Stimulated activated CD8-positive, alpha-beta memory T cell treated with anti-CD3 and anti-CD28 coated beads, Interleukin-4, amount 100 ng/mL, for 24 hours (primary cell): ENCODE measurements around the gene ZBTB38.

ENCODE experiments used
- DNase-seq: peaks from one replicate; pipeline ENCODE4 v3.0.0-alpha.2; 2020; ENCODE audit warnings: low read depth

ZBTB38 gene, protein sequence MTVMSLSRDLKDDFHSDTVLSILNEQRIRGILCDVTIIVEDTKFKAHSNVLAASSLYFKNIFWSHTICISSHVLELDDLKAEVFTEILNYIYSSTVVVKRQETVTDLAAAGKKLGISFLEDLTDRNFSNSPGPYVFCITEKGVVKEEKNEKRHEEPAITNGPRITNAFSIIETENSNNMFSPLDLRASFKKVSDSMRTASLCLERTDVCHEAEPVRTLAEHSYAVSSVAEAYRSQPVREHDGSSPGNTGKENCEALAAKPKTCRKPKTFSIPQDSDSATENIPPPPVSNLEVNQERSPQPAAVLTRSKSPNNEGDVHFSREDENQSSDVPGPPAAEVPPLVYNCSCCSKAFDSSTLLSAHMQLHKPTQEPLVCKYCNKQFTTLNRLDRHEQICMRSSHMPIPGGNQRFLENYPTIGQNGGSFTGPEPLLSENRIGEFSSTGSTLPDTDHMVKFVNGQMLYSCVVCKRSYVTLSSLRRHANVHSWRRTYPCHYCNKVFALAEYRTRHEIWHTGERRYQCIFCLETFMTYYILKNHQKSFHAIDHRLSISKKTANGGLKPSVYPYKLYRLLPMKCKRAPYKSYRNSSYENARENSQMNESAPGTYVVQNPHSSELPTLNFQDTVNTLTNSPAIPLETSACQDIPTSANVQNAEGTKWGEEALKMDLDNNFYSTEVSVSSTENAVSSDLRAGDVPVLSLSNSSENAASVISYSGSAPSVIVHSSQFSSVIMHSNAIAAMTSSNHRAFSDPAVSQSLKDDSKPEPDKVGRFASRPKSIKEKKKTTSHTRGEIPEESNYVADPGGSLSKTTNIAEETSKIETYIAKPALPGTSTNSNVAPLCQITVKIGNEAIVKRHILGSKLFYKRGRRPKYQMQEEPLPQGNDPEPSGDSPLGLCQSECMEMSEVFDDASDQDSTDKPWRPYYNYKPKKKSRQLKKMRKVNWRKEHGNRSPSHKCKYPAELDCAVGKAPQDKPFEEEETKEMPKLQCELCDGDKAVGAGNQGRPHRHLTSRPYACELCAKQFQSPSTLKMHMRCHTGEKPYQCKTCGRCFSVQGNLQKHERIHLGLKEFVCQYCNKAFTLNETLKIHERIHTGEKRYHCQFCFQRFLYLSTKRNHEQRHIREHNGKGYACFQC (N-terminal part only)

DNA sequence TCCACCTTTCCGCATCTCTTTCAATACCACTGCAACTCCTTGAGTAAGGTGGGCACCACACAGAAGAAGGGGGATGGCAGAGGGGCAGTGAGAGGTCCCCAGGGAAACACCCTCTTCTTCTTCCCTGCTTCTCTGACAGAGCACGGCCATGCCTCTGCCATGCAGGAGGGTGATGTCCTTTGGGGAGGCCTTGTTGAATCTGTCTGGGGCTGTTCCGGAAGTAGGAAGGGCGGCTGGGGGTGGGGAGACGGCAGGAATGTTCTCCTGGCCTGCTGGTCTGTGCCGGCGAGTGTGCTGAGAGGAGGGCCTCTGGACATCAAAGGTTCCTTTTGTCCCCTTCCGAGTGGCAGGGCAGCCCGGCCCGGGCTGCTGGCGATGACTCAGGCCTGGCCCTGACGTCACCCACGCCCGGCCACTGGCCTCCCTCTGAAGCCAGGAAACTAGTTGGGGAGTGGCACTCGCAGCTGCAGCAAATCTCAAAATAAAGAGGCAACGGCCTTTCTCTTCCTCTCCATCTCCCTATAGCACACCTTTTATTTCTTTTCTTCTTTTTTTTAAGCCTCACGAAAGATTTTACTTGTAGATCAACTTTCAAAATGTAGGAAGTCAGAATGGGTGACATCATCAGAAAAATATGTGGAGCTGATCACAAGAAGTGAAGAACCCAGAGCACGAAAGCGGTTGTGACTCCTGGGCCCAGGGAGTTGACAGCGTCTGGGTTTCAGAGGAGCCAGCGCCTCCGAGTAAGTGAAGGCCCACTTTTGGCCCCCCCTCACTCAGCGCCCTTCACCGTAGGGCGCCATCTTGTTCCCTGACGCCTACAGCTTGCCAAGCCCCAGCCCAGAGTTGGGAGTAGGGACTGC, at the start of gene ZBTB38:
ZBTB38 (plus strand) TSS at position 443 of the 863 bp plus-strand sequence. CDS start 73,885 bp downstream, outside the sequence.
- DNase-seq: no peak

DNA sequence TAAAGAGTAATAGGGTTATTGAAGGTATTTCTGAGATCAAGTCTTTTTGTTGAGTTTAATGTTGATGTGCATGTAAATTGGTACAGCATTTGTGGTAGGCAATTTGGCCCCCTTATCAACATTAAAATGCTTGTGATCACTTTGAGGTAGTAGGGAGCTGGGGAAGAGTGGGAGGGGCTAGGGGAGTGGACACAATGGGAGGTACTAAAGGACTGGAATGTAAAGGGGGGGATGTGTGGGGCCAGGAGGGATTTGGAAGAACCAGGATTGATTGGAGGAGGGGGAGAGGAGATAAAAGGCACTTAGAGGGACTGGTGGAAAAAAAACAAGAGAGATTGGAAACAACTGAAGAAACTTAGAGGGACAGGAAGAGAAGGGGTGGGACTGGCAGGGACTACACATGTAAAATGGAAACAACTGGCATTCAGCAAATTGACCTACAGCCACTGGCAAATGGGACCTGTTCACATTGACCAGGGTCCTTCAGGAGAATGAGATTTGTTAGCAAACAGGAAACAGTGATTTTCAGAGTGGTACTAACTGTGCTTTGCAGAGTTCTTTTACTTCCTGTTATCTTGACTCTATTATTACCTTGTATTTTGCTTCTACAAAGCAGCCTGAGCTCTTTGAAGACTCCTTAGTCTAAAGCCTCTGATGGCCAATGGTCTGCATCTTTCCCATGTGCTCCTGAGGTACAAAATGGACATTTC, 47.8 kb upstream of the ZBTB38 start:
- no peak for DNase-seq

DNA sequence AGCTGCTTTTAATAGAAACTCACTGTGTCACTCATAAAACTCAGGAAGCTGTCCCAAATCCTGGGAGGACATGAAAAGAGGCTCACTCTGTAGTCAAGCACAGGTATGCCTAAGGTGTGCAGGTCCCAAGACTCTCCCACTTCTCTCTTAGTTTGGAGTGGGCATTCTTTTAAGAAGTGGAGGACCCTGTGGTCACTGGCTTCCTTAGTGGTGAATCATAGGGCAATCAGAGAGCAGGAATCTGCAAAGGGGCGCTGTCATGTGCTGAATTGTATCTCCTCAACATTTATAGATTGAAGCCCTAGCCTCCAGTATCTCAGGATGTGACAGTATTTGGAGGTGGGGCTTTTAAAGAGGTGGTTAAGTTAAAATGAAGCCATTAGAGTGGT, 47.2 kb upstream of the ZBTB38 start:
- no peak for DNase-seq

DNA sequence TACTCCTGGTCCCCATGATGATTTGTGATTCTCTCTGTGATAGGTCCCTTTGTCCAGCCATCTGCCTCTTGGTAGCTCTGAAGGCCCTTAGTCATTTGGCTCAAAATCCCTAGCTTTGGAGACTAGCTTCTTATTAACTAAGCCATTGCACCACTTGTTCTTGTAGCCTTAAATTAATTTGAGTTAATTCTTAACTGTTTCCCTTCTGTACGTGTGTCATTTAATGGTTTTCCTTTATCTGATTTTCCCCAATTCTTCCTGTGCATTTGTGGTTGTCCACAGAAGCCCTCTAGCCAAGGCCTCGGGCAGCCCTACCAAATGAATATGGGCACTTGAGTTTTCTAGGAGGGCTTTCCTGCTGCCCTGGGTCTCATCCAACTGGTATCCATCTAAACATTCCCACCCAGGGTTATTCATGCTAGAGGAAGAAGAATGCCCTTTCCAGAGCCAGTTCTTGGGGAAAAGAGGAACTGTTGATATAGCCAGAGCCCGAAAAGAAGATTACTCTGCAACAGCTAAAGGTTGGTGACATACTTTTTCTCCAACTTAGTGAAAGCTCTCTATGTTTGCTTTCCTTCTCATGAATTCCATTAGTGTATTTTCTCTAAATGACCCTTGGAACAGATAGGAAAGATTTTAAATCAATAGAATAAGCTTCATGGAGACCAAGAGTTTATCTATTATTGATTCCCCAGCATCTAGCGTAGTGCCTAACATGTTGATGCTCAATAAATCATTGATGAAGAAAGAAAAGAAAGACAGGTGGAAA, 44.2 kb upstream of the ZBTB38 start:
- no peak for DNase-seq

DNA sequence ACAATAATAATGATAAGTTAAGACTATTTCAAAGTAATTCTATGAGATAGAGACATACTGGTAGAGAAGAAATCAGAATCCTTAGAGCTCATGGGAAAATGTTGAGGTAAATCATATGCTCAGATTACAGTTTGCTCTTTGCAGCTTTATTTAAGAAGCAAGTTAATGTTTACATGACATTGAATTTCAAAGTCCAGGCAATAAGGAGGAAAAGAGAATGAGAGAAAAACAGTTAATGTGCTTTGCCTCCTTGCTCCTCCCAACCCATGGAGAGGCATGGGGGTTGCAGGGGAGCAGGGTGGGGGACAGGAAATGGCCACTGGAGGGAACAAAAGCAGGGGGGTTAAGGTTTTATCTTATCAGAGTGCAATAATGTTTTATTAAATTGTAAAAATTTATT, 42.2 kb upstream of the ZBTB38 start:
- no peak for DNase-seq

DNA sequence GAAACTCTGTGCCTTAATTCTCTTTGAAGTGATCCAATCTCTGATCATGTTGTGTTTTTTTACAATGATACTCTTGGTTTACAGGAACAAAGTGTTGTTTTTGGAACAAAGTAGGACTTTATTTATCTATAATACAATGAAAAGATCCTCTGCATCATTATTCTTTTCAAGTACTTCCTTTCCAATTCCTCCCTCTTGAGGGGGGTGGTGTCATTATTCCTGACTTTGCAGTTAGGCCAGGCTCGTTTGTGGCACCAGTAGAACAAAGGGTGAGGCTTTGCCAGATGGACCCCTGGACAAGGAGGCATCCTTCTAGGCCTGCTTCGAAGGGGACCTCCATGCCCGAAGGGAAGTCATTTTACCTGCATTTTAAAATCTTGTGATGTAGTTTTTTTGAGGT, 41.7 kb upstream of the ZBTB38 start:
- no peak for DNase-seq

DNA sequence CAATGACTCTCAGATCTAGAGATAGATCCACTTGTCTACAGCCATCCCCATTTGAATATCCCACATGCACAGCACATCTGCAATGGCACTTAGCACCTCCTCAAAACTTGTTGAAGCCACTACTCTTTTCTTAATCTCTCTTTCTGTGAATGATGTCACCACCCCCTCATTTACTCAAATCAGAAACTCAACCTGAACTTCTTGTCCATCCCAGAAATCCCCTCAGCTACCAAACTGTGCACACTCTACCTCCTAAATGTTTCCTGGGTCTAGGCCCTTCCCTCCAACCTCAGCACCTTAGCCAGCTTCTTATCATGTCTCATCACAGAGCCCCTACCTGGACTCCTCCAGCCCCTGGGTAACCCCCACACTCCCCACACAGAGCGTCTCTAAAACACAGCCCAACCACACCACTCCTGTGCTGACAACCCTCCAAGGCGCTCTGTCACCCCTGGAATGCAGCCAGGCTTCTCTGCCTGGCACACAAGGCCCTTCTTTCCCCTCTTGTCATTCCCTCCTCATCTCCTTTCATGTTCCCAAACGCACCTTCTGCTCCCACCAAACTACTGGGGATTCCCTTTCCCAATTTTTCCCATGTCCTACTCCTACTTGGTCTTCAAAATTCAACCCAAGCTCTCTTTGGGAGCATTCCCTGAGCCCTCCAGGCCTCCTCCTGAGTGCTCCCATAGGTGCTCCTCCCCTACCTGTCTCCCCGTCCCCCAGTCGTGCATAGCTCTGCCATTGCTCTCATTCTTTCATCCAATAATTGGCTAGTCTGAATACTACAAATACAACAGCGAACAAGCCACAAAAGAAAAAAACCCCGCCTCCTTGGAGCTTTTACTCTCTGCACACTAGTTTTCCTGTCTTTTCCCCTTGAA, 39.8 kb upstream of the ZBTB38 start:
- no peak for DNase-seq

DNA sequence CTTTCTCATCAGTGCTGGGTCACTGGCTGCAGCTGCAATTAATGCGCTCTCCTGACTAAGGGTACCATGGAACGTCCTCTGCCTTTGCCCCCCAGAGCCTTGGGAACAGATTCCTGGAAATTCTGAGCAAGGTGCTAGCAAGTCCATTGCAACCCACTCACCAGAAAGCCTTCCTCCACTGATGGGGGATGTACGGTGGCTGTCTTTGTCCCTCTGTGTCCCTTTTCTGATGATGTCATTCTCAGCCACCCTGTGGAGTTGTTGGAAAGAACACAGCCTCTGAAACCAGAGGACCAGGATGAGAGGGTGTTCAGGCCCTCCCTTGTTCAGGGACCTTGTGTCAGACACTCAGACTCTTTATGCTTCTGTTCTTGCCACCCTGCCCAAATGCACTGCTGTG, 38.1 kb upstream of the ZBTB38 start:
- DNase-seq: no peak

DNA sequence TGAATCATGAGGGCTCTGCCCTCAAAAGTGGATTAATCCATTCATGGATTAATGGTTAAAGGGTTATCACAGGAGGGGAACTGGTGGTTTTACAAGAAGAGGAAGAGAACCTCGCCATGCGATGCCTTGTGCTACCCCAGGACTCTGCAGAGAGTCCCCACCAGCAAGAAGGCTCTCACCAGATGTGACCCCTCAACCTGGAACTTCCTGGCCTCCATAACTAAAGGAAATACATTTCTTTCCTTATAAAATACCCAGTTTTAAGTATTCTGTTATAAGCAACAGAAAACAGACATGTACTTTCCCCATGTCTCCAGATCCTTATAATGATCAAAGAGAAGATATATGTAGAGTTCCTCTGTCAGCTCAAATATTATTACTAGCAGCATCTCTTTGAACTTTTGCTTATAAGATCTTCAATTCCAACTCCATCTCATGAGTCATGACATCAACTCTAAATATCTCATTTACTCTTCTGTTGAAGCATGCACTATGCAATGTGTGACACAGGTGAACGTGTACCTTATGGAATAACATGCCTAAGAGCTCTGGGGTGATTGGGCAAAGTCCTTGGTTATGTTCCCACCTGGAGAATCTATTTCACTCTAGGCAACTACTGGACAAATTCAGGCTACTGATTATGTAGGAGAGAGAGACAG, 37.5 kb upstream of the ZBTB38 start:
- no peak for DNase-seq

DNA sequence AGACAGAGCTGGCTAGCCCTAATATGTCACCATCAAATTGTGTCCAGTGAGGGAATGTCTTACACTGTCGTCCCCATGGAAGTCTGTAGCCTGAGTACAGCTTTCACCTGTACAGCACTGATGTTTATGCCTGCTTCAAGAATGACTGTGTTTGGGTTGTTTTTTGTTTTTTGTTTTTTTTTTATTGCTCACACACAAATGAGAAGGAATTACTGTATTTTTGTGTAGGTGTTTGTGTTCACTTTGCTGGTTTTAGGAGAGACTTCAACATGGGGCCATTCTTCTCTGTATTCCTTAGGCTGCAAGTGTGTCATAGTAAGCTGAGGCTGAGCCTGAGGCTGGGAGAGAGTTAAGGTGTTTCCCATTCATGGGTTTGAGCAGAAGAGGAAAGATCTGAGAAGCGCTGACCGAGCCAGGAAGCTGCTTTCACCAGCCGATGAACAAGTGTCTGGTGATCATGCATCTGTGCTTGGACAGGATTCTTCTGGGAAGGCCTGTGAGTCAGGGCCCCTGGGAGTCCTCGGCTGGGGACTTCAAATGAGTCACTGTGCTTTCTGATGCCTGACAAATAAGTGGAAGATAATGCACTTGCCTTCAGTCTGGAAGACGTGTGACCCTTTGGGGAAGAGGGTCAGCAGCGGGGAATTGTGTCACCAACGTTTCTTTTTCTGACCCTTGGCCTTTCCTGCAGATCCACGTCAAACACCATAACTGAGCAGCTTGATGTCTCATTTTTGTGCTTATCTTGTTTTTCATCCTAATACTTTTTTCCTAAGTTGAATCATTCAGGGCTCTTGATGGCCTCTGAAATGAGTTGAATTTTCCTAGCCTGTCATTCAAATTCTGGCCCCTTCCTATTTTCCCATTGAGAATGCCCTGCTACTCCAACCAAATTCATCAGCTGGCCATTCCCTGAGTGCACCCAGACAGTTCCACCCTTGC, 36.7 kb upstream of the ZBTB38 start:
- DNase-seq: no peak

DNA sequence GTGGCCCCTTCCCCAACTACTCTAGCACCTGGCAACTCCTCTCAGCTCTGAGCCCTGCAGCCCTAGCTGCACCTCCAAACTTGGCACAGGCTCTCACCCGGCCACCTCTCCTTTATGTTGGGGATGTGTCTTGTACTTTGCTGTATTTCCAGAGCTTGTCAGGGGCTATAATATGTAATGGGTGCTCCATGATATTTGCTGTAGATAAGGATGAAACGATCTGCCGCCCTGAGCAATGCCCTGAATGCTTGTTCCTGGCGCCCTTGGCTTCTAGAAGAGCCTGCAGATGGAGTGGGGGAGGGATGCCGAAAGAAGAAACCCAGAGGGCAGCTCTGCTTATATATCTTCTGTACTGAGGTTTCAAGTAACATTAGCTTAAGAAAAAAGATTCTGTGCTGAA, 35.9 kb upstream of the ZBTB38 start:
- DNase-seq: no peak

DNA sequence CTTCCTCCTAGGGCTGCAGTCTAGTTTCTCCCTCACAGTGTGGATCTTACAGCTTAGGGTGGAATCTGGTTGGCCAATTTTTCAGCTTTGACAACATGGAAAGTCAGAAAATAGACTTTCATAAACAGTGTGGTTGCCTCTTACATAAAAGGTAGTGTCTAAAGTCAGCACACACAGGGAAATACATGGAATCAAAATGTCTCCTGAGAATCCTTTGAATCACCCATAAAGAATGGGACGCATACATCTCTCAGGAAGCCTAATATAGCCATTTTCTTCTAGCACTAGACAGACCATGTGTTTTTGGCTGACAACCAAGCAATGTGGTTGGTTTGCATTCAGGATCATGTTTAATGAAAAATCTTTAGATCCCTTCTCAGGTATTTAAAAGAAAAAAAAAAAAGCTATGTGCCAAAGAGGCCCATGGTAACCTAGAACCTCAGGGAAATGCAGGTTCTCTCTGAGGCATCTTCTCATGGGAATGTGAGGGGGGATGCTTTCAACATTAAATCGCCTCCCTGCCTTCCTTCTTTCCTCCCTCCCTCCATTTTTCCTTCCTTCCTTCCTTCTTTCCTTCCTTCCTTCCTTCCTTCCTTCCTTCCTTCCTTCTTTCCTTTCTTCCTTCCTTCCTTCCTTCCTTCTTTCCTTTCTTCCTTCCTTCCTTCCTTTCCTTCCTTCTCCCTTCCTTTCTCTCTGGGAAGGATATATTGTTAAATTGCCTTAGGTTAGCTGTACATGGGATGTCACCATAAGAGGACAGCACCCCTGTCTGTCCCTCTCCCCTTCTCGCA, 34.3 kb upstream of the ZBTB38 start:
- DNase-seq: no peak

DNA sequence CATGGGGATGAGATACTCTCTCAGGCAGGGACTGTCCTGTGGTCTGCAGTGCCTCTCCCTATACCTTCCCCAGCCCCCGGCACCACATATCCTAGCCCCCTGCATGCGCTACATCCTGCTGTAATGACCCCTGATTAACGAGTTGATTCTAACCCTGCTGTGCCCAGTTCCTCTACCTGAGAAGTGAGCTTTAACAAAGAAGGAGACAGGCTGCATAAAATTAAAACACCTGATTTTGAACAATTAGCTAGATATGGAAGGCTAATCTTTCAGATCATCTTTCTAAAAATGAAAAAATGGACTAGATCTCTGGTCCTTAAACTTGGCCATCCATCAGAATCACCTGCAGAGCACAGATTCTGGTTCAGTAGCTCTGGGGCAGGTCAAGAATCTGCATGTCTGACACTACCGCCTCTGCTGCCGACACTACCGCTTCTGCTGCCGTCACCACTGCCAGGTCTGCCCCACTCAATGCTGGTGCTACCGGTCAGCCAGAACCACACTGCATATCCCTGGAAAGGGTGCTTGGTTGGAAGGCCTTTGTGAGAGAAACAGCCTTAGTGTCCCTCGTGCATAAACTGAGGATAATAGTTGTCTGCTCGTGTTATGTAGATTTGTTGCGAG, 33.6 kb upstream of the ZBTB38 start:
- no peak for DNase-seq

DNA sequence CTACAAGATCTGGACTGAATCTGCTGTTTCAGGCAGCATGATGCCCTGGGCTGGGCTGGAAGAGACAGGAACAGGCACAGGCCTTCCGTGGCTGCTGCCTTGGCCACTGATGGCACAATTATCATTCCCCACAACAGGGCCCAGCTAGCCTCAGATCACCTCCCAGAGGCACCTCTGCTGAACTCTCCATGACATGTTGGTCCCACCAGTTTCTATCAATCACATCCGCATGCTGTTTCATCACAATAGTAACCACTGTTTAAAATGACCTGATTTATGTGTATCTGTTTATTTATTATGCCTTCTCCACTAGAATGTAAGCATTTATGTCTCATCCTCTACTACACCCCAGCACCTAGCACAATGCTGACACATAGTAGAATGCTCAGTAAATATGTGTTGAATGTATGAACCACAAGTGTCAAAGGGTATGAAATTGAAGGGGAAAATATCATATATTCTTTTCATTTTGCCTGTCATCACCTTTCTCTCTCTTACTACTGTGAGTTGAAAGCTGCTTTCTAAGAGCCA, 32.7 kb upstream of the ZBTB38 start:
- no peak for DNase-seq

DNA sequence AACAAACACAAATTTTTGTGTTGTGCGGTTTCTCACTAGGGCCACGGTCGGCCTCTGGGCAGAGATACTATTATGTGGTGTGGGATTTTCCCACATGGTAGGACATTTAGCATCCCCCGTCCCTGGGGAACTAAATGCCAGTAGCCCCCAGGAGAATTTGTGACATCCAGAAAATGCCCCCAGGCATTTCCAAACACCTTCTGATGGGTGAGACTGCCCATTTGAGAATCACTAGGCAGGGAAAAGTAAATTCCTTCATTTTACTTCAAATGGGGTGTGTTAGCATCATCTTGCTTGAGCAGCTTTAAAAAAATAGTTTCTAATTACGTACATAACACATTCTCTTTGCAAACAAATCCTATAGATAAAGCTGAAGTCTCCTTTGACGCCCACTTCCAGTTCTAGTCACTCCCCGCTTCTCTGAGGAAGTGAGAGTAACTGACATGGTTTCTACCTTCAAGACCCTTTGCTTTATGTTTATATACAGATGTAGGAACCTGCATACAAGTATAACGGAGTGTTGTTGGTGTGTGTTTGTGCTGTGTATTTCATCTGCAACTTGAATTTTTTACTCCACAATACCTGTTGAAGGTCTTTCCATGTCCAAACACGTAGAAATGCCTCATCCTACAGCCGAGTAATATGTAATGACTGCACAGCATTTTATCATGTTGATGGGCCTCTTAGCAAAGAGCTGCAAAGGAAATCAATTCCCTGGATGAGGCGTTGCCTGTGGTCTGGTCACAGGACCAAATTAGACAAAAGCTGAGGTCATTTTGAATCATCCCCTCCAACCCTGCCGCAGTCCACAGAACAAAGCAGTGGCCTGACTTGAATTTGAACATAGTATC, 31.4 kb upstream of the ZBTB38 start:
- DNase-seq: no peak
